ENCODE results near the gene GMPR.

The GMPR gene

DNA sequence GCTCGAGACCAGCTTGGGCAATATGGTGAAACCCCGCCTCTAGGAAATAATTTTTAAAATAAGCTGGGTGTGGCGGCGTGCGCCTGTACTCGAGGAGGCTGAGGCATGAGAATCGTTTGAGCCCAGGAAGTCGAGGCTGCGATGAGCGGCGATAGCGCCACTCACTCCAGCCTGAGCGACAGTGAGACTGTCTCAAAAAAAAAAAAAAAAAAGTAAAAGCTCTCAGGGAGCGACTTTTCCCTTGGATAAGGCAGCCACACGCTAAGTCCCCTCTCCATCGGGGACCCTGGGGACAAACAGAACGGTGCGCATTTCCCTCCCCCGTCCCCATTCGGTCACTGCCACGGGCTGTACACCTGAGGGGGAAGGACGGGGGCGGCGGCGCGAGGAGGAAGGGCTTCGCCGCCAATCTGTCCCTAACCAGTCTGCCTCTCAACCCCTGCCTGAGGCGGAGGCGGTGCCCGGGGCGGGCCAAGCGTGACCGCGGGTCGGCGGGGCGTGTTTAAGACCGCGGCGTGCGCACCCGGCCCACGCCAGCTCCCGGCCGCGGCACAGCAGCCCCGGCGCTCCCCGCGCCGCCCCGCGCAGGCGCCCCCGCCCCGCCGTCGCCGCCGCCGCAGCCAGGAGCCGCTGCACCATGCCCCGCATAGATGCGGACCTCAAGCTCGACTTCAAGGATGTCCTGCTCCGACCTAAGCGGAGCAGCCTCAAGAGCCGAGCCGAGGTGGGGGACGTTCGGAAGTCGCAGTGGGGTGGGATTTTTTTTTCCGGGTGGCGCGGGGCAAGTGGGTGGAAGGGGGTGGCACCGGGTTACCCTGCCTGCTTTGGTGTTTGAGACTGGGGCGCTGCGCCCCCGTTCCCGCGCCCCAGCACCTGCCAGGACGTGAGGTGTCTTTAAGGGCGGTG, at the start of gene GMPR:
Gene GMPR, plus strand, starts transcription at position 531 of the 906 bp plus-strand sequence. Its CDS starts 107 bp downstream, at position 638.
- peak; percentile 21 for DNase-seq (ENCODE audit: low spot score)

DNA sequence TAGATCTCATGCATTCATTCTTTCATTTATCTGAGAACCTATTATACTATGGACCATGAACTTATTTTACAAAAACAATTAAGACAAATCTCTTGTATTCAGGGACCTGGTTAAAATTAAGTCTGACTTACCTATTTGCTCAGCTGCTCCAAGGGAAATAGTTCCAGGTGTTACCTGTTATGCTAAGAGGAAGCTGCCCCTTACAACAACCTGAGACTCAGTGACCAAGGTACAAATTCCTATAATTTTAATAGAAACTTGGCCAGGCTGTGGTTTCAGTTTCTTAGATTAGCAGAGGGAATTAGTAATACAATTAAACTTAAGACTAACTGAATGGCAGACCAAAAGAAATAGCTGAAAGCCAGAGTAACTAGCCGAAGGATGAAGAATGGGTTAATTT, 48.2 kb upstream of the GMPR start:
- DNase-seq (ENCODE audit: low spot score), result no peak

DNA sequence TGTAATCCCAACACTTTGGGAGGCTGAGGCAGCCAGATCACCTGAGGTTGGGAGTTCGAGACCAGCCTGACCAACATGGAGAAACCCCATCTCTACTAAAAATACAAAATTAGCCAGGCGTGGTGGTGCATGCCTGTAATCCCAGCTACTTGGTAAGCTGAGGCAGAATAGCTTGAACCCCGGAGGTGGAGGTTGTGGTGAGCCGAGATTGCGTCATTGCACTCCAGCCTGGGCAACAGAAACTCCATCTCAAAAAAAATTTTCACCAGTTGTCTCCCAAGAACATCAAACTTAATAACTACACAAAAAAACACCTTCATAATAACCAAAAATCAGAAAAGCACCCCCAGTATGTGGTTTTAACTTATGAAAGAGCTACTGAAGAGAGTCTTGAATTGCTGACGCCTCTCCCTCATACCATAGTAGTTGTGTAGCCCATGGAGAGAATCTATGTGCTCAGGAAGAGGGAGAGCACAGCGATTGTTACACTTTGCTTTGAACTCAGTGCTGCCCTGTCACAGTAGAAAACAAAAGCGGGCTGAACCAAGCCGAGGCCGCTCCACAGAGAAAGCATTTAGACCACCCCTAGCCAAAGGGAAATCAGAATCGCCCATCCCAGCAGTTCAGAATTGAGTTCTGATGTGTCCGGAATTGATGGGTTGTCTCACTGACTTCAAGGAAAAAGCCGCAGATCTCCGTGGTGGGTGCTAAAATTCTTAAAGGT, 42.0 kb upstream of the GMPR start:
- DNase-seq (ENCODE audit: low spot score), result no peak

DNA sequence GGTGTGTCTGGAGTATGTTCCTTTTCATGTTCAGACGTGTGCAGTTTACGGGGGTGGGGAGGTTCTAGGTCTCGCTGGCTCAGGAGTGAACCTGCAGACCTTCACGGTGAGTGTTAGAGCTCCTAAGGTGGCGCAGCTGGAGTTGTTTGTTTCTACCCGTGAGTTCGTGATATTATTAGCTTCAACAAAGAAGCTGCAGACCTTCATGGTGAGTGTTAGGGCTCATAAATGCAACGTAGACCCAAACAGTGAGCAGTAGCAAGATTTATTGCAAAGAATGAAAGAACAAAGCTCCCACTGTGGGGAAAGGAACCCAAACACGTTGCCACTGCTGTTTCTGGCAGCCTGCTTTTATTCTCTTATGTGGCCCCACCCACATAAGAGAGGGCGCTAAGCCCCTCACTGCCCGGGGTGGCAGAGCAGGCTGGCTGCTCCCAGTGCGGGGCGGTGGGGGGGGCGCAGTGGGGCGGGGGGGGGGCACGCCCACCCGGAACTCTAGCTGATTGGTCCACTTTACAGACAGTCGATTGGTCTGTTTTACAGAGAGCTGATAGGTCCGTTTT, 41.3 kb upstream of the GMPR start:
- no peak for DNase-seq (ENCODE audit: low spot score)

DNA sequence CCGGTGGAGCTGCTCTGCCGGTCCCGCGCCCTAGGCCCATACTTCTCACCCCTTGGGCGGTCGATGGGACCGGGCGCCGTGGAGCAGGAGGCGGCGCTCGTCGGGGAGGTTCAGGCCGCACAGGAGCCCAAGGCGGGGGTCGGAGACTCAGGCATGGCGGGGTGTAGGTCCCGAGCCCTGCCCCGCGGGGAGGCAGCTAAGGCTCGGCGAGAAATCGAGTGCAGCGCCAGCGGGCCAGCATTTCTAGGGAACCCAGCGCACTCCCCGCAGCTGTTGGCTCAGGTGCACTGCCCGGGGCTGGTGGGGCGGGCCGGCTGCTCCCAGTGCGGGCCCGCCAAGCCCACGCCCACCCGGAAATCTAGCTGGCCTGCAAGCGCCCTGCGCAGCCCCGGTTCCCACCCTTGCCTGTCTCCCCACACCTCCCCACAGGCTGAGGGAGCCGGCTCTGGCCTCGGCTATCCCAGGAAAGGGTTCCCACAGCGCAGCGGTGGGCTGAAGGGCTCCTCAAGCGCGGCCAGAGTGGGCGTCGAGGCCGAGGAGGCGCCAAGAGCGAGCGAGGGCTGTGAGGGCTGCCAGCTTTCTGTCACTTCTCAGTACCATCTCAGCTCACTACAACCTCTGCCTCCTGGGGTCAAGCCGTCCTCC, 40.2 kb upstream of the GMPR start:
- no peak for DNase-seq (ENCODE audit: low spot score)

DNA sequence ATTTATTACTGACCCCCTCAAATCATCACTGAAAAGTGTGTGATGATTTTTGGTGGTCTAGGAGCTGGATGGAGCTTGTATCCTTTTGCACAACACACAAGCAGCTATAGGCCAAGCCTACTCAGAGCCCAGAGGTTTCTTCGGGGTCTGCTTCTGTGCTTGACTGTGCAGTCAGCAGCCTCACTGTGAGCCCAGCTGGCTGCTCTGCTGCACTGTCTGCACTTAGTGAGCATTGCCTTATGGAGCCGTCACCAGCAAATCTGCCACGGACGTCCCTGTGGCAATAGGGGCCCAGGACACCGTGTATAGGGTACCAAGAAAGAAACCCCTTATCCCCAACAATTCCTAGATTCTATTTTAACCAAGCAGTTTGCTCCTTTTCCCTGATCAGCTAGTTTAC, 38.6 kb upstream of the GMPR start:
- DNase-seq (ENCODE audit: low spot score), result peak; percentile 15

DNA sequence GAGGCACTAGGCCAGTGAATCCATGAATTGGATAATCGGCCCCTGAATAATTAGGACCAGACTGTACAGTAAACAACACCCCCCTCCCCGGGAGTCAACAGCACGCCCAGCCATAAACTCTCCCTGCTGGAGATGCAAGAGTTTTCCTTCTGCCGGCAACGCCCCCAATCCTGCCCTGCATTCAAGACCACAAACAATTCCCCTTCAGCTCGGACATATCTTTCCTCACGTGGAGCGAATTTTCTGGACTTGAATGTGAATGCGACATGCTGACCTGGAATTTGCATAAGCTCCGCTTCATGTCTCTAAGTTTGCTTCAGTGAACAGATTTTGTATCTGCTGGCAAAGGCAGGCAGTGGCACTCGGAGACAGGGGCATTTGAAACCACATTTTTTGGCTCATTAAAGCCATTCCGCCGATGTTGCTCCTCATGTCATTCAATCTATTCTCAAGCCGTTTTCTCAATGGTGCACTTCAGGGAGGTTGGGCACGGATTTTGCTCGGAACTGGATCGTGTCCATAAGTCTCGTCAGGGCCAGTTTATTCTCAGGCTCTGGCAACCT, 38.0 kb upstream of the GMPR start:
- DNase-seq (ENCODE audit: low spot score), result peak; percentile 36

DNA sequence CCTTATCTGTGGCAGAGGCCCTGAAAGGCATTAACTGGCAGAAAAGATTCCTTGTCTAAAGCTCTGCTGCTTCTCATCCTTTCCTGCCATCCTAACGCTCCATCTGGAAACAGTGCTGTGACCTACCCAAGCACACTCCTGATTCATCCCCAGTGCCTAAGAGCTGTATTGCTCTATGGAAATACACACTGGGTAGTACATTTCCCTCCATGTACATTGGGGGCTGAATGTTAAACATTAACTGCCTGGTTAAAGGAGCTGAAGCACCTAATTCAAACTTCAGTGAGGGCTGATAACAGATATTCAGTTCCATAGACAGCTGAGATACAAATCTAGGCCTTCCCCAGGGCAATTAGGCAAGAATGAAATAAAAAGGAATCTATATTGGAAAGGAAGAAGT, 36.7 kb upstream of the GMPR start:
- no peak for DNase-seq (ENCODE audit: low spot score)

DNA sequence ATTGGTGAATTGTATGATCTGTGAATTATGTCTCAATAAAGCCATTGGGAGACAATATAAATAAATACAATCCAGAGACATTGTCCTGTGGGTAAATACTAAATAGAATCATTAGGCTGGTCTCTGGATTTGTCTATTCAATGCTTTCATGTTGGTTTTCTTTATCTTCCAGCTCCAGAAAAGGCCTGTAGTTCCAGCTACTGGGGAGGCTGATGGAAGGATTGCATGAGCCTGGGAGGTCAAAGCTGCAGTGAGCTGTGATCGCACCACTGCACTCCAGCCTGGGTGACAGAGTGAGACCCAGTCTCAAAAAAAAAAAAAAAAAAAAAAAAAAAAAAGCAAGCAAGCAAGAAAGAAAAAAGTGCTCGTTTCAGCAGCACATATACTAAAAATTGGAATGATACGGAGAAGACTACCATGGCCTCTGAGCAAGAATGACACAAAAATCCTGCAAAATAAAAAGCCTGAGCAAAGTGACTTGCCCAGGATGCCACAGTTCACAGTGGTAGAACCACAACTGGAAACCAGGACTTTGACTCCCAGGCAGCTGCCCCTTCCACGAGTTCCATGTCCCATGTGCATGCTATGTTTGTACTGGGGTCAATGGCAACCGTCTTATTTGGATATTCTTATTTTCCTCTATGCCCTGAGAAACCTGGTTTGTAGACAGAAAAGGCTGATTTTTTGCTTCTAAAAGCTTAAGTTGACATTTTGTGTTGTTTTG, 33.6 kb upstream of the GMPR start:
- DNase-seq (ENCODE audit: low spot score), result no peak

DNA sequence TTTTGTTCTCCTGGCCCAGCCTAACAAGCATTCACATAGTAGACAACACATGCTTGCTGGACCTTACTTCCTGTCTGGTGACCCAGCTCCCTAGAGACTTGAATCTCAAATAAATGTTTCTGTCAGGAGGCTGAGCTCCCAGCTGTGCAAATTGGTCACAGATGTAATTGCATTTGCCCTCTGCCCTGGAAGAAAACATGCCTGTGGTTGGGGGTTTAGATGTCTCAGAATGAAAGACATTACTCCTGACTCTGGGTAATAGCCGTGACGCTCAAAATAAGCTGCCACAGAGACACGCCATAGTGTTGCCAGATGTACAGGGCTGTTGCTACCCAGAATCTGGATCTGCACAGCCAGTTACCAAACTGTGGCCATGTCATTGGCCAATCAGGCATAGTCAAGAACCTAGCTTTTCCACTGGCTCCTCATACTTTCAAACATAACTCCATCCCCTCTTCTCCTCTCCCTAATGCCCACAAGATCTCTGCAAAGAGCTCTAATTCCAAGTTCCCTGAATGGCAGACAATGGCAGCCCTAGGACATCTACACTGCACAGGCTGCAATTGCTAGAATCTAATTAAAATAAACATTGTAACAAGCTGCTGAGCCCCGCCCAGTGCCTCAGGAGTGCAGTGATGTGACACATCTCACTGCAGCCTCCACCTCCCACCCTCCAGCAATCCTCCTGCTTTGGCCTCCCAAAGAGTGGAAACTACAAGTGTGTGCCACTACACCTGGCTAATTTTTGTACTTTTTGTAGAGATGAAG, 32.8 kb upstream of the GMPR start:
- no peak for DNase-seq (ENCODE audit: low spot score)

DNA sequence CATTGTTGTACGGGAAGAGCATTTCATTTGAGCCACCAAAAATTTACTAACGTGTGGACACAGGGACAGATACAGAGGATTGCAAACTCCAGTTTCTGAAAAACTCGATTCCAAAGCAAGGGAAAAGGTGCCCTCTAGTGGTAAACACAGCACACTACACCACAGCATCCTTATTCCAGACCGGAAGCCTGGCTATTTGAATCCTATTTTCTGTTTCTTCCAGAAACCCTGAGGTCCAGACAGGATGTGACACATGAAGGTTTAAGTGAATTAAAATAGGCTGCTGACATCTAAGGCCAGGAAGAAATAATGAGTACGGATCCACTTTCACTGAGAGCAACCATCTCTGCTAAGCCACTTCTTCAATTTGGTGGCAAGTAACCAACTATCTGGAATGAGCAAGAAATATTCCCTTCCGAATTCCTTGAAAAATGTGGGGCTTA, 31.8 kb upstream of the GMPR start:
- peak; percentile 75 for DNase-seq (ENCODE audit: low spot score)

DNA sequence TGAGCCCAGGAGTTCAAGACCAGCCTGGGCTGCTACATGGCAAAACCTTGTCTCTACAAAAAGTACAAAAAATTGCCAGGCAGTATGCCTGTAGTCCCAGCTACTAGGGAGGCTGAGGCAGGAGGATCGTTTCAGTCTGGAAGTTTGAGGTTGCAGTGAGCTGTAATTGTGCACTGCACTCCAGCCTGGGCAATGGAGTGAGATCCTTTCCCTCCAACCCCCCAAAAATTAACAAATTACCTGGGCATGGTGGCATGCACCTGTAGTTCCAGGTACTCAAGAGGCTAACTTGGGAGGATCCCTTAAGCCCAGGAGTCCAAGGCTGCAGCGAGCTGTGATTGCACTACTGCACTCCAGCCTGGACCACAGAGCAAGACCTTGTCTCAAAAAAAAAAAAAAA, 29.4 kb upstream of the GMPR start:
- DNase-seq (ENCODE audit: low spot score), result no peak

DNA sequence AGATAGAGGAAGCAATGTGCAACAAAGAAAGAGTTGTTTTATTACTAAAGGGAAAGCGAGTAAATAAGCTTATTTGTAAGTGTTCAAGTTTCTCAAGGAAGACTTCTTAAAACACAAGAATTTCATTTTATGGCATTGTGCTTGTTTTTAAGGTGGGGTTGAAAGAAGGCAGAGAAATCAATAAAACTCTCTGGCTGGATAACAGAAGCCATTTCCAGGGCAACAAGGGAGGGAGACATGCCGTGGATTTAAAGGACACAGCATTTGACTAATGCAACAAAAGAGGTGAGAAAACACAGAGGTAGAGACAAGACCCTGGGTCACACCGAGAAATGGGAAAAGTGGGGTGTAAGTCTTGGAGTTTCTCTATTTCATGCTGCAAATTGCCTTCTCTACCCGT, 28.8 kb upstream of the GMPR start:
- DNase-seq (ENCODE audit: low spot score), result no peak

DNA sequence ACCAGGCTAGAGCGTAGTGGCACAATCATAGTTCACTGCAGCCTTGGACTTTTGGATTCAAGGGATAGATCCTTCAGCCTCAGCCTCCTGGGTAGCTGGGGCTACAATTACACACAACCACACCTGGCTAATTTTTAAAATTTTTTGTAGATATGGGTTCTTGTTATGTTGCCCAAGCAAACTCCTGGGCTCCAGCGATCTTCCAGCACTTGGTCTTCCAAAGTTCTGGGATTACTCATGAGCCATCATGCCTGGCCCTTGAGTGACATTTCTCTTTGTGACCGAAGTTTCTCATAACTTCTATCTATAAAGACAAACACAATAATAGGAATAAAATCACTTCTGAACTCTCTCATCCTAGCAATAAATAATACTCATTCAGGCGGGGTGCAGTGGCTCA, 26.1 kb upstream of the GMPR start:
- no peak for DNase-seq (ENCODE audit: low spot score)

DNA sequence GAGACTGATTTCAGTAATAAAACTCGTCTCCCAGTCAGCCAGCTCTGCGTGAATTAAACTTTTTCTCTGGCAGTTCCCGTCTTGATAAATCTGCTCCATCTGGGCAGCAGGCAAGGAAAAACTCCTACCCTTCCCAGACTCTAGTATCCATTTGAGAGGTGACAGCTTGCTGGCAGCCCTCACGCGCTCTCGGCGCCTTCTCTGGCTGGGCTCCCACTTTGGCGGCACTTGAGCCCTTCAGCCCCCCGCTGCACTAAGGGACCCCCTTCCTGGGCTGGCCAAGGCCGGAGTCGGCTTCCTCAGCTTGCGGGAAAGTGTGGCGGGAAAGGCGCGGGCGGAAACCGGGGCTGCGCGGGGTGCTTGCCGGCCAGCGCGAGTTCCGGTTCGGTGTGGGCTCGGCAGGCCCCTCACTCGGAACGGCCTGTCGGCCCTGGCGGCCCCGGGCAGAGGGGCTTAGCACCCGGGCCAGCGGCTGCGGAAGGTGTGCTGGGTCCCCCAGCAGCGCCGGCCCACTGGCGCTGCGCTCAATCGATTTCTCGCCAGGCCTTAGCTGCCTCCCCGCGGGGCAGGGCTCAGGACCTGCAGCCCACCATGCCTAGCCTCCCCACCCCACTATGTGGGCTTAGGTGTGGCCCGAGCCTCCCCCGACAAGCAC, 21.8 kb upstream of the GMPR start:
- DNase-seq (ENCODE audit: low spot score), result no peak

DNA sequence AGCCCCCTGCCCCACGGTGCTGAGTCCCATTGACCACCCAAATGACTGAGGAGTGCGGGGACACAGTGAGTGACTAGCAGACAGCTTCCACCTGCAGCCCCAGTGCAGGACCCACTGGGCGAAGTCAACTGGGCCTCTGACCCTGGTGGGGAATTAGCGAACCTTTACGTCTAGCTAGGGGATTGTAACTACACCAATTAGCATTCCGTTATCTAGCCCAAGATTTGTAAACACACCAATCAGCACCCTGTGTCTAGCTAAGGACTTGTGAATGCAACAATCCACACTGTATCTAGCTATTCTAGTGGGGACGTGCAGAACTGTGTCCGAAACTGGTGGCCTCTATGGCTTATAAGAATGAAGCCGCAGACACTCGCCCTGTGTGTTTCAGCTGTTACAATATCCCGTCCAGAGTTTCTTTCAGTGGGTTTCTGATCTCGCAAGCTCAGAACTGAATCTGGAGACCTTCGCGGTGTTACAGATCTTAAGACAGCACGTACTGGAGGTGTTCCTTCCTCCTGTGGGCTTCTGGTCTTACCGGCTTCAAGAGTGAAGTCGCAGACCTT, 21.1 kb upstream of the GMPR start:
- no peak for DNase-seq (ENCODE audit: low spot score)

DNA sequence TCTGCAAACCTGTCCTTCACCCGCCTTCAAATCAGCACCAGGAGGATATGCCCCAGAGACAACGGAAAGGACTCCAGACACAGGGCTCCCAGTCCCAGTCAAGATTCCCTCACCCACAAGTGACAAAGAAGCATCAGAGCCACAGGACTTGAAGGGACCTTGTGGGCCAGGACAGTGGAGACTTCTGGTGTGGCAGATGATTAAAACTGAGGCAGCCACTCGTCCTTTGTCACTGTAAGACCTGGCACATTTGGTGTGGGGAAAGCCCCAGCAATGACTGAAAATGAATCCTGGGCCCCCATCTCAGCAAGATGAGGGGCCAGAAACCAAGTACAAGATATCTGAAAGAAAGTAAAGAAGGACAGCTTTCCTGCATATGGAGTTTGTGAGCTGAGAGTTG, 15.6 kb upstream of the GMPR start:
- DNase-seq (ENCODE audit: low spot score), result no peak

DNA sequence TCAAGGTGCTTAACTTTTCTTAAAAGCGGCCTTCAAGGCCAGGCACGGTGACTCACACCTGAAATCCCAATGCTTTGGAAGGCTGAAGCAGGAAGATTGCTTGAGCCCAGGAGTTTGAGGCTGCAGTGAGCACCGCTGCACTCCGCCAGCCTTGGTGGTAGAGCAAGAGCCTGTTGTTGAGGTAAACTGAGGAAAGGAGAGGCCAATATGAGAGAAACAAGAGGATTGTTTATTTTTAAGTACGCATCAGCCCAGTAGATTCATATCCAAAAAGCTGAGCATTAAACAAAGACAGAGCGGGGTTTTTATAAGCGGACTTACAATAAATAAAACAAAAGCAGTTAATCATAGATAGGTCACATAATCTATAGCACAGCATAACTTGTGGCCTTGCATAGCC, 15.0 kb upstream of the GMPR start:
- DNase-seq (ENCODE audit: low spot score), result no peak

DNA sequence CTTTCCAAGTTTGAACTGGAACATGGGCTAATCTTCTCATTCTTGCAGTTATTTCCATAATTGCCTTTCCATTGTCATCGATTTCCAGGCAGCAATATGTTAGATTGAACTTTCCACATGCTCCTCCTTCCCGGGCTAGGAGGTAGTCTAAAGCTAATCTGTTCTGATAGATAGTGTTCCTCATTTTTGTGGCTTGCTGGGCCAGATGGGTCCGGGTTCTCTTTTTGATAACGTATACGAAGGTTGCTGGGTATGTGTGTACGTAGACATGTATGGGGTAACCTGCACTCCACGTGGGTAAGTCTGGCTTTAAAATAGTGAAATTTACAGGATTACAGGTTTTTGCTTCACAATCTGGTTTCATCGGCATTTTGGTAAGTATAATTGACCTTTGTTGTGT, 14.0 kb upstream of the GMPR start:
- no peak for DNase-seq (ENCODE audit: low spot score)

Measured in pons (tissue), 1 donor.